ENCODE data around the gene TTLL5. TPM values are rescaled to one million over a fixed set of nuclear protein-coding genes. Genes with fewer than 3 reads are reported as not detected.
A peak's percentile ranks its signal among the peaks of the same experiment; 100 is the strongest.

The TTLL5 gene
- total RNA-seq, 1 donor from 2014 or later: 15.5 TPM

DNA sequence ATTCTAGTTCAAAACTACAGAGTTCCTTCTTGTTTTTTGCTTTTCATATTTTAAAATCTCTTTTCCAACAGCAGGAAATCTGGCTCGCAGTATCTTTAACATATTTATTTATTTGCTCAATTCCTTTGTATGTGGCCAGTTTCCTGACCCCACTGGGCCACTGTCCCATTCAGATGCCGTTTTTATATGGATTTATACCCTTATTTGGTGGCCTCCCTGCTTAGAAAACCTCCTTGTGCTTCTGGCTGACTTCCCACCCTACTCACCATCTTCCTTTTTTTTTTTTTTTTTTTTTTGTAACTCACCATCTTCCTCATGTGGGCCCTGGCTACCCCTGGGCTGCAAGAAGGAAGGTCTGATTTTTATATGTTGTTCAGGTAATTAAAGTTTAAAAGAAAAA, 53.9 kb downstream of the TTLL5 start:
- Histone ChIP-seq H3K36me3 (ENCODE audit: control insufficient read depth, insufficient read depth, low read length) (no peaks in the 10 kb centered on the region), H3K27me3 (ENCODE audit: control insufficient read depth, insufficient read depth, low read length) (no peaks in the 10 kb centered on the region), H3K4me3 (ENCODE audit: low read depth, low read length) (no peak overlapping the region)
- TF ChIP-seq, protein P1, sequence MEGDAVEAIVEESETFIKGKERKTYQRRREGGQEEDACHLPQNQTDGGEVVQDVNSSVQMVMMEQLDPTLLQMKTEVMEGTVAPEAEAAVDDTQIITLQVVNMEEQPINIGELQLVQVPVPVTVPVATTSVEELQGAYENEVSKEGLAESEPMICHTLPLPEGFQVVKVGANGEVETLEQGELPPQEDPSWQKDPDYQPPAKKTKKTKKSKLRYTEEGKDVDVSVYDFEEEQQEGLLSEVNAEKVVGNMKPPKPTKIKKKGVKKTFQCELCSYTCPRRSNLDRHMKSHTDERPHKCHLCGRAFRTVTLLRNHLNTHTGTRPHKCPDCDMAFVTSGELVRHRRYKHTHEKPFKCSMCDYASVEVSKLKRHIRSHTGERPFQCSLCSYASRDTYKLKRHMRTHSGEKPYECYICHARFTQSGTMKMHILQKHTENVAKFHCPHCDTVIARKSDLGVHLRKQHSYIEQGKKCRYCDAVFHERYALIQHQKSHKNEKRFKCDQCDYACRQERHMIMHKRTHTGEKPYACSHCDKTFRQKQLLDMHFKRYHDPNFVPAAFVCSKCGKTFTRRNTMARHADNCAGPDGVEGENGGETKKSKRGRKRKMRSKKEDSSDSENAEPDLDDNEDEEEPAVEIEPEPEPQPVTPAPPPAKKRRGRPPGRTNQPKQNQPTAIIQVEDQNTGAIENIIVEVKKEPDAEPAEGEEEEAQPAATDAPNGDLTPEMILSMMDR (IDR thresholded peaks at IDR 0.05; ENCODE audit: insufficient read depth, low read length, severe bottlenecking): no peak
- FAIRE-seq (no peak), DNase-seq (ENCODE audit: low read depth) (no peak)

DNA sequence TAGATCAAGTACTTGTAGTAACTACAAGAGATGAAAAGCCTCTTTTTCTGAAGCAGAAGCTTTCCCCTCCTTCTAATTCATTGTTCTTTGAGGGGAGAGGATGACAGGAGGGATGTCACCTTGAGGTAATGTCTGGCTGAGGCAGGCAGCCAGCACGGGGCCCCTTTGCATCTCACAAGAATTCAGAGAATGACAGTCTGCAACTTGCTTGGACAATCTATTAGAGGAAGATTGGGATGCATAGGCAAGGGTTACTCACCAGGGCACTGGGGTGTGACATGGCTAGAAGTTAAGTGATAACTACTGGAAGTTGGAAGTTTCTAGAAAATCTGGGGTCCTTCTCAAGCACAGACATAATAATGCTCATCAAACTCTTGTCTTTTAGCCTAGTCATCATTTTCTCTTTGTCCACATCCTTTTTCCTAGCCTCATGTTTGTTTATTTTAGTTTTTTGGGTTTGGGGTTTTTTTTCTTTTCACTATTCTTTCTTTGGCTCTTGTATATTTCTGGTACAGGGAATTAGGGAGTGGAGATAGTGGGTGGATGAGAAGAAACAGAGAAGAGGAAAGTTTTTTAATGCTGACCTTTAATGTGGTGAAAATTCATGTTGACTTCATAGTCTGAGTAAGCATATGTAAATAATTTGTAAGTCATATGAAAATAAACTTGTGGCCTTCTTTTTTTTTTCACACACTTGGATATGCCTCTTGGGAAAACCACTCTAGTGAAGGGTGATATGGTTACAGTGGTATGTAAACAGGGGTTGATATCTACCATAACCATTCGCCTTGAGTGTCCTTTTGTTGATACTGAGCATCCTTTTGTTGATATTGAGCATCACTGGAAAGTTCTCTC, 55.1 kb downstream of the TTLL5 start:
- TF ChIP-seq, protein P1 (IDR thresholded peaks at IDR 0.05; ENCODE audit: insufficient read depth, low read length, severe bottlenecking): no peak
- Histone ChIP-seq H3K27me3 (ENCODE audit: control insufficient read depth, insufficient read depth, low read length) (no peaks in the 10 kb centered on the region), H3K4me3 (ENCODE audit: low read depth, low read length) (no peak overlapping the region), H3K36me3 (ENCODE audit: control insufficient read depth, insufficient read depth, low read length) (no peaks in the 10 kb centered on the region)
- DNase-seq (ENCODE audit: low read depth) (peak; percentile 66), FAIRE-seq (no peak)

DNA sequence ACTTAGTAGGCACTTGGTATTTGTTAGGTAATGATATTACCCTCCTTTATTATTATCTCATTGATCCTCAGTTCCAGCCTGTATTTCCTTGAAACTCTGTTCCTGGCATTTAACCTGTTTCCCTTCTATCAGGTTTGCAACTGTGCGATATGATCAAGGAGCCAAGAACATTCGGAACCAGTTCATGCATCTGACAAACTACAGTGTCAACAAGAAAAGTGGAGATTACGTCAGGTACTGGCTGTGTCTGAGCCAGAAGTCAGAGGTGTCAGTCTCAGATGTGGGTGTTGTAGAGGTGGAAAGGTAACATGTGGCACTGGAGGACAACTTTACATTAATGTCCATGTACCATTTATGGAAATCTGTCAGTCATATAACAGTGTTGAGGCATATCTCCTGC, 56.7 kb downstream of the TTLL5 start:
- Histone ChIP-seq H3K4me3 (ENCODE audit: low read depth, low read length) (no peak overlapping the region), H3K27me3 (ENCODE audit: control insufficient read depth, insufficient read depth, low read length) (no peaks in the 10 kb centered on the region), H3K36me3 (ENCODE audit: control insufficient read depth, insufficient read depth, low read length) (no peaks in the 10 kb centered on the region)
- DNase-seq (ENCODE audit: low read depth) (no peak), FAIRE-seq (no peak)
- TF ChIP-seq, protein P1 (IDR thresholded peaks at IDR 0.05; ENCODE audit: insufficient read depth, low read length, severe bottlenecking): no peak

DNA sequence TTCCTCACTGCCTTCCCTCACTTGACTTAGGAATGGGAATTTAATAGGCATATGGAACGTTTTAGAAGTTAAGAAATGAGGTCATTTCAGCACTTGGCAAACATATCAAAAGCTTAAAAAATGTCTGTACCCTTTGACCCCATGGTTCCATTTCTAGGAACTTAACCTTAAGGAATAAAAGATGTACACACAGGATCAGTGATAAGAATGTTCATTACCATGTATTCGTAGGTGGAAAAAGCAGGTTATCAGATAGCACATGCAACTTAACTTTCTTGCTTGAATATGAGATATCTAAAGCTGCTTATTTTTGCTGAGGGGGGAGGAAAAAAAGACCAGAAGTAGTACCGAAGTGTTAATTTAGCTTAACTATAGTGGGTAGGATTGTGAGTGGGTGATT, 57.2 kb downstream of the TTLL5 start:
- no peak for DNase-seq (ENCODE audit: low read depth)
- FAIRE-seq: peak; percentile 28
- Histone ChIP-seq H3K36me3 (ENCODE audit: control insufficient read depth, insufficient read depth, low read length) (no peaks in the 10 kb centered on the region), H3K27me3 (ENCODE audit: control insufficient read depth, insufficient read depth, low read length) (no peaks in the 10 kb centered on the region), H3K4me3 (ENCODE audit: low read depth, low read length) (no peak overlapping the region)
- TF ChIP-seq, protein P1 (IDR thresholded peaks at IDR 0.05; ENCODE audit: insufficient read depth, low read length, severe bottlenecking): no peak

DNA sequence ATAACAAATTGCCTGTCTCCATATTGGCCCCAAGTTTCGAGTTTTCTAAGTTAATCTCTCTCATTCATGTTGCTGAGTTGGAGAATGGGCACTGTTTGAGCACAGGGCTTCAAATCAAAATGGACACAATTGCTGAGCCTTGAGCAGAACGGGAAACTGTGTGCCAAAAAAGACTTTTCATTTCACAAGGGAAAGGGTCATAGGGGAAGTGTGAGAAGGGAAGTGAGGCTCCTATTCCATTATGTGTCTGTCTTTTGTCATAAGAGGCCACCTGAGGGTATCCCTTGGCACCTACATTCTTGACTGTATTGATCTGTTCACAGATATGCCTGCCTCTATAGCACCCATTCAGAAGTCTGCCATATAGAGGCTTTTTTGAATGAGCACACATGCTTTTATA, 59.1 kb downstream of the TTLL5 start:
- TF ChIP-seq, protein P1 (IDR thresholded peaks at IDR 0.05; ENCODE audit: insufficient read depth, low read length, severe bottlenecking): no peak

More for the DNA sequence above, 59.1 kb downstream of the TTLL5 start:
- FAIRE-seq (no peak), DNase-seq (ENCODE audit: low read depth) (no peak)
- Histone ChIP-seq H3K4me3 (ENCODE audit: low read depth, low read length) (no peak overlapping the region), H3K27me3 (ENCODE audit: control insufficient read depth, insufficient read depth, low read length) (no peaks in the 10 kb centered on the region), H3K36me3 (ENCODE audit: control insufficient read depth, insufficient read depth, low read length) (no peaks in the 10 kb centered on the region)
